Pancreas (tissue), 10 donors: ENCODE measurements around the gene ZNF275. TPM values are rescaled to one million over a fixed set of nuclear protein-coding genes. Genes with fewer than 3 reads are reported as not detected.

Experiments used
- ATAC-seq, 4 donors: fragments of 200-7000 bp; cut with Tn5 transposase; one replicate each; pipeline versions ENCODE4 v1.8.0 to v1.9.1; 2020; ENCODE audit warnings: mild to moderate bottlenecking in 4 of 4, moderate library complexity in 4 of 4
- DNase-seq, 6 donors: peaks; one replicate each; pipeline ENCODE4 v3.0.0-alpha.2; 2020
- FAIRE-seq: peaks from 2 replicates; lab custom pipeline; 2012; peaks lifted over from hg19 to GRCh38; lab: Jason Lieb, UNC
- H3K27ac ChIP-seq, 4 donors: fragments of 200-600 bp; sonication (generic); 1 replicate in 3 of 4; 2 replicates in 1 of 4; pipeline versions ENCODE4 v1.5.0 to v1.8.0; 2020
- H3K27me3 ChIP-seq, 4 donors: fragments of 200-600 bp; one replicate each; pipeline ENCODE4 v1.8.0; 2021
- H3K36me3 ChIP-seq, 3 donors: fragments of 200-600 bp; sonication (generic) in 1 of 3; one replicate each; pipeline versions ENCODE4 v1.5.0 to v1.8.0; 2020 to 2021
- H3K4me1 ChIP-seq, 3 donors: fragments of 200-600 bp; one replicate each; pipeline ENCODE4 v1.8.0; 2021
- H3K4me3 ChIP-seq, 4 donors: fragments of 200-600 bp; sonication (generic) in 2 of 4; one replicate each; pipeline versions ENCODE4 v1.5.0 to v1.8.0; 2020 to 2021
- H3K9me3 ChIP-seq, 4 donors: fragments of 200-600 bp; one replicate each; pipeline ENCODE4 v1.8.0; 2021
- WGBS, 2 donors: extraction: QIAGEN DNeasy Blood & Tissue Kit; methylation state at CpG; one replicate each; pipeline ENCODE4 v1.1.7; 2013; 5-methylcytosine and 5-hydroxymethylcytosine counted together
- intact Hi-C, 3 donors: fragments of 100-400 bp; cut with DNase I; formaldehyde crosslinking; loops; one replicate each; pipeline versions ENCODE4 v1.11.1 to v1.14.2; 2022
- polyA plus RNA-seq, 2 donors: library from polyadenylated mRNA; stranded (reverse); fragments of 200-250 nt; gene quantifications; one replicate each; pipeline ENCODE4 v1.2.3, GENCODE V29; 2013
- total RNA-seq, 6 donors: library from RNA; stranded (reverse); fragmentation: NEBNext Ultra II Directional in 4 of 6; extraction: Animal tissue kit (Norgen Biotek cat#: 25700) in 4 of 6; gene quantifications; one replicate each; pipeline versions ENCODE4 v1.2.1 to v1.2.4, GENCODE V29; 2021 to 2023
- TF ChIP-seq, protein P1 (sequence below), 4 donors: fragments of 200-600 bp; sonication (generic) in 3 of 4; IDR thresholded peaks; one replicate each; pipeline versions ENCODE4 v1.5.0 to v1.8.0; 2021; ENCODE audit warnings: antibody characterized with exemption in 4 of 4
- donor health status: healthy with polysubstance abuse.
- donor health status: DM: no; HTN: no; CAD: no; lungs with moderate emphysema.
- donor health status: DM: no; HTN: no; CAD: no.
- donor health status: control.
- donor health status: control.
- donor health status: Bipolar disorder and iron deficiency.
- donor health status: DM: yes; HTN: yes; CAD: no.
- donor health status: DM: no; HTN: no; CAD: no.
- donor health status: DM: no; HTN: no; CAD: no.
- donor health status: DM: yes; HTN: yes; CAD: no.

ZNF275 gene
- total and polyA plus RNA-seq, 8 donors = 3.7 to 9.9 (median 6.3) TPM

DNA sequence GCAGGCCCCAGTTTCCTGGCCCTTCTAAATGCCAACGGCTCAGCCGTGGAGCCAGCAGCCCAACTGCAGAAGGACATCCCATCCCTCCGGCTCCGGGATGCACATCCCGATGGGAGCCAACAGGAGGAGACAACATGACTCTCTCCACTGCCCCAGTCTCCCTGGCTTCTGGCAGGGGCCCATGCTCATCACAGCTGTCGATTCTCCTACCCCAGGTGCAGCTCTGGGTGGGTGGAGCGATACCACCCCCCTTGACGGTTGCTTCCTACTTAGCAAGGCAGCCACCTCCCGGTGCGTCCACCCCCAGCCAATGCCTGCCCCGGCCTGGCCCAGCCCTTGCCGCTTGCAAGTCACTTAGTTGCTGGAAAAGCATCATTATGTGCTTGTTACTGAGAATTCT, 19.5 kb downstream of the ZNF275 start:
- TF ChIP-seq, protein P1, sequence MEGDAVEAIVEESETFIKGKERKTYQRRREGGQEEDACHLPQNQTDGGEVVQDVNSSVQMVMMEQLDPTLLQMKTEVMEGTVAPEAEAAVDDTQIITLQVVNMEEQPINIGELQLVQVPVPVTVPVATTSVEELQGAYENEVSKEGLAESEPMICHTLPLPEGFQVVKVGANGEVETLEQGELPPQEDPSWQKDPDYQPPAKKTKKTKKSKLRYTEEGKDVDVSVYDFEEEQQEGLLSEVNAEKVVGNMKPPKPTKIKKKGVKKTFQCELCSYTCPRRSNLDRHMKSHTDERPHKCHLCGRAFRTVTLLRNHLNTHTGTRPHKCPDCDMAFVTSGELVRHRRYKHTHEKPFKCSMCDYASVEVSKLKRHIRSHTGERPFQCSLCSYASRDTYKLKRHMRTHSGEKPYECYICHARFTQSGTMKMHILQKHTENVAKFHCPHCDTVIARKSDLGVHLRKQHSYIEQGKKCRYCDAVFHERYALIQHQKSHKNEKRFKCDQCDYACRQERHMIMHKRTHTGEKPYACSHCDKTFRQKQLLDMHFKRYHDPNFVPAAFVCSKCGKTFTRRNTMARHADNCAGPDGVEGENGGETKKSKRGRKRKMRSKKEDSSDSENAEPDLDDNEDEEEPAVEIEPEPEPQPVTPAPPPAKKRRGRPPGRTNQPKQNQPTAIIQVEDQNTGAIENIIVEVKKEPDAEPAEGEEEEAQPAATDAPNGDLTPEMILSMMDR (IDR thresholded peaks at IDR 0.05) = no peak
- intact Hi-C loops = no loop called here
- no peak for ATAC-seq
- Histone ChIP-seq H3K4me3 (no peak overlapping the region), H3K27ac (no peak overlapping the region), H3K4me1 (no peaks in the 10 kb centered on the region), H3K9me3 (no peaks in the 10 kb centered on the region), H3K27me3 (no peaks in the 10 kb centered on the region), H3K36me3 (no peaks in the 10 kb centered on the region)
- WGBS, 2 donors = 62 to 77% methylated on average over 11 to 12 of the region's 12 CpGs
- FAIRE-seq = no peak
- DNase-seq = no peak

DNA sequence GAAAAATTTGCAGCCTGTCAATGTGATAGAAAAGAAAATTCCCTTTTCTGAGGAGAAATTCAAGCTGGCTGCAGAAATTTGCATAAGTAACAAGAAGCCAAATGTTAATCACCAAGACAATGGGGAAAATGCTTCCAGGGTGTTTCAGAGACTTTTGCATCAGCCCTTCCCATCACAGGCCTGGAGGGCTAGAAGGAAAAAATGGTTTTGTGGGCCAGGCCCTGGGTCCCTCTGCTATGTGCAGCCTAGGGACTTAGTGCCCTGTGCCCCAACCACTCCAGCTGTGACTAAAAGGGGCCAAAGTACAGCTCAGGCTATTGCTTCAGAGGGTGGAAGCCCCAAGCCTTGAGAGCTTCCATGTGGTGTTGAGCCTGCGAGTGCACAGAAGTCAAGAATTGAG, 23.9 kb downstream of the ZNF275 start:
- DNase-seq = no peak
- intact Hi-C loops = no loop called here
- TF ChIP-seq, protein P1 (IDR thresholded peaks at IDR 0.05) = no peak
- Histone ChIP-seq H3K36me3 (no peaks in the 10 kb centered on the region), H3K9me3 (no peaks in the 10 kb centered on the region), H3K4me1 (no peaks in the 10 kb centered on the region), H3K27me3 (no peaks in the 10 kb centered on the region), H3K4me3 (no peak overlapping the region), H3K27ac (no peak overlapping the region)
- 80 to 96% methylated on average over 1 of the region's 1 CpG for WGBS, 2 donors
- FAIRE-seq = no peak
- ATAC-seq = no peak

DNA sequence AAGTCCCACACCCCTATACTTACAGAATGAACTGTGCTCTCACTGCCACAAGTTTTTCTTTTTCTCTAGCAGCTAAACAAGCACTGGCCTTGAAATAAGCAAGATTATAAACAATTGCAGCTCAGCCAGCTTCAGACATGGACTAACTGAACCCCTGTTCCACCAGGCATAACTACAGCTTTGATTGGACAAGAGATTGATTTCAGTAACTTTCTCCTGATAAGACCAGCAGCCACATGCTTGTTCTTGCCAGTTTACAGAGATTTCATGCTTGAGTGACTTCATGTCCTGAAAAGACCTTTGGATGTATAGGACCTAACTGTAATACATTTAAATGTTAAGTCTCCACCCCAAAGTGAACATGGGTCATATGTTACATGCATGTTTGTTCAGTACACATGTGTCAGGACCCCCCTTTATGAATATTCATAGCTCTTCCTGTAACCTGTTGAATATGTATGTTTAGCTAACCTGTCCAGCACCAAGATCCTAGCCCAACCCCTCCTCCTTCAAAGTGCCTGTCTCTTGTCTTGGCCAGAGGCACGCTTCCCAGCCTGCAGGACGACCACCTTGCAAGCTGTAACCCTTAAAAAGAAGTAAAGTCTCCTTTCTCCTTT, 27.9 kb downstream of the ZNF275 start:
- no peak for DNase-seq
- 35 to 61% methylated on average over 2 of the region's 2 CpGs for WGBS, 2 donors
- FAIRE-seq = no peak
- ATAC-seq = peak in 1 of 4 donors; percentile 68
- no peak overlapping the region for H3K27ac ChIP-seq
- H3K9me3 ChIP-seq = no peaks in the 10 kb centered on the region
- intact Hi-C loops = no loop called here
- TF ChIP-seq, protein P1 (IDR thresholded peaks at IDR 0.05) = no peak
- no peak overlapping the region for H3K4me3 ChIP-seq
- H3K36me3 ChIP-seq = no peaks in the 10 kb centered on the region
- H3K4me1 ChIP-seq = no peaks in the 10 kb centered on the region
- H3K27me3 ChIP-seq = peaks cover 0 to 6% (median 0%) of the 10 kb centered on the region in 4 donors

DNA sequence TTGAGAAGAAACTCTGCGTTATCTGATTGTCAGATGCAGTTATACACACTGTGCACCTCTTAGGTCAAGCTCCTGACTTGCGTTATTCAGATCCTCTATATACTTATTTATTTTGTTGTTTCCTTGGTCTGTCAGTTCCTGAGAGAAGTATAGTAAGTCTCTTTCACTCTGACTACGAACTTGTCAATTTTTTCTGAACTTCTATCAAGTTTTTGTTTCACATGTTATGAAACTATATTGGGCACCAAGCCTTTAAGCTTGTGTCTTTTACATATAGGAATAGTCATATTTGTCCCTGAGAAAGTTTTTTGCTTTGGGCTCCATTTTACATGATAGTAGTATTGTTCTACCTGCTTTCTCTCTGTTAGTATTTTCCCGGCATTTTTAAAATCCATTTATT, 31.7 kb downstream of the ZNF275 start:
- TF ChIP-seq, protein P1 (IDR thresholded peaks at IDR 0.05) = no peak
- intact Hi-C loops = no loop called here
- DNase-seq (no peak), ATAC-seq (no peak), FAIRE-seq (no peak)
- WGBS, 2 donors = 73 to 89% methylated on average over 4 of the region's 4 CpGs
- Histone ChIP-seq H3K27me3 (peaks cover 0 to 6% (median 0%) of the 10 kb centered on the region in 4 donors), H3K36me3 (no peaks in the 10 kb centered on the region), H3K9me3 (no peaks in the 10 kb centered on the region), H3K4me1 (no peaks in the 10 kb centered on the region), H3K4me3 (no peak overlapping the region), H3K27ac (no peak overlapping the region)

DNA sequence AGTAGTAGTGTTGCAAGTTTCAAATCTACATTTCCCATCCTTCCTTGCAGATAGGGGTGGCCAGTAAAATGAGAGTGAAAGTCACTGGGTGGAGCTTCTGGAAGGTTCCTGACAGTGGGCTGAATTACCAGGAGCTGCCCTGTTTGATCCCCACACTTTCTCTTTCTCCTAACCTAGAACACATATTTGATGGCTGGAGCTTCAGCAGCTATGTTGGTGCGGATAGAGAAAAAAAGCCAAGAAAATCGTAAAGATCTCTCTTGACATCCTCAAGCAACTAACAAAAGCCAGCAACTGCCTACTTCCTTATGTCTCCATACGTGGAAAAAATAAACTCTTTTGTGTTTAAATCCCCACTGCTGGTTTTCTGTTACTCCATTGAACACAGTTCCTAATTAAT, 32.2 kb downstream of the ZNF275 start:
- no peak for FAIRE-seq
- WGBS, 2 donors = 79 to 92% methylated on average over 3 of the region's 3 CpGs

More for the DNA sequence above, 32.2 kb downstream of the ZNF275 start:
- peaks cover 0 to 6% (median 0%) of the 10 kb centered on the region in 4 donors for H3K27me3 ChIP-seq
- no peaks in the 10 kb centered on the region for H3K4me1 ChIP-seq
- no peak overlapping the region for H3K27ac ChIP-seq
- TF ChIP-seq, protein P1 (IDR thresholded peaks at IDR 0.05) = no peak
- H3K9me3 ChIP-seq = no peaks in the 10 kb centered on the region
- H3K36me3 ChIP-seq = no peaks in the 10 kb centered on the region
- intact Hi-C loops = no loop called here
- no peak for DNase-seq
- ATAC-seq = no peak
- no peak overlapping the region for H3K4me3 ChIP-seq
